NCI-H1694 (cell line): ENCODE results near the gene CNIH3.

Experiments
- DNase-seq: peaks from one replicate; lab custom pipeline; 2025; lab: John Stamatoyannopoulos, UW

Gene CNIH3

DNA sequence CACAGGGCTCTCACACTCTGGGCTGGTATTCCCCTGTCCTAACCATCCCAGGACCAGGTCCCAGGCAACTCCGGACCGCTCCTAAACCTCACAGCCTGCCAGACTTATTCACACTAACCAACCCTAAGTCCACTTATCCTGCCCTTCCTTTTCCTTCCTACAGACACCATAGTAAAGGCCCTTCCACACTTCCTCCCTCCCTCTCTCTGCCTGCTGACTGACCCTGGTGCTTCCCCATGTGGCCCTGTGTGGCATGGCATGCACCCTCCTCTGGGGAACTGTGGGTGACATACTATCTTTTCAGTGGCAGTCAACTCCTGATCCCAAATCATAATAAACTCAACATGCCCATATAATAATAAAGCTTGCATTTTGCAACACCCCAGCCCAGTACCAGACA is 158.3 kb downstream of the CNIH3 start:
- DNase-seq = no peak

DNA sequence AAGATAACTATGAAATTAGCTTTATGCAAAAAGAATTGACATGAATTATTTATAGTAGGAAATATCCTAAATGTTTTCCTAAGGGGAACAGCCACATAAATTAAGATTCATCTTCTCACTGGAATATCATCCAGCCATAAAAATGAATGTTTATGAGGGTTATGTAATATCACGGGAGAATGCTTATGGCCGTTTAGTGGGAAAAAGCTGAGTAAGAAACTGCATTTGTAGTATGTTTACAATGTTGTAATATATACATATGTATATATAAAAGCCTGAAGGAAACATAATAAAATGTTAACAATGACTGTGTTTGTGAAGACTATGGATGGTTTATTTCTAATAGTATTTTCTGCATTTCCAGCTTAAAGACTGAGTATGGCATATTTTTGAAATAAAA is 161.1 kb downstream of the CNIH3 start:
- DNase-seq = no peak

DNA sequence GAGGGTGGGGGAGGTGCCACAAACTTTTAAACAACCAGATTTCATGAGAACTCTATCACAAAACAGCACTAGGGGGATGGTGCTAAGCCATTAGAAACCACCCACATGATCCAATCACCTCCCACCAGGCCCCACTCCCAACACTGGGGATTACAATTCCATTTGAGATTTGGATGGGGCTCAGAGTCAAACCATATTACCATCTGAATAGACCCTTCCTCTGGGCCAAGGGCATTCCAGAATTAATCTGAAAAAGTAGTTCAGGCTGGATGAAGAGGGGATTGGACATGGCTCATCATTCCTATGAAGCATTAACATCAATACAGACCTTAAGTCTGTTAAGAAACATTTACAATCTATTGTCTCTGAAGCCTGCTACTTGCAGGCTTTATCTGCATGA is 163.4 kb downstream of the CNIH3 start:
- no peak for DNase-seq

DNA sequence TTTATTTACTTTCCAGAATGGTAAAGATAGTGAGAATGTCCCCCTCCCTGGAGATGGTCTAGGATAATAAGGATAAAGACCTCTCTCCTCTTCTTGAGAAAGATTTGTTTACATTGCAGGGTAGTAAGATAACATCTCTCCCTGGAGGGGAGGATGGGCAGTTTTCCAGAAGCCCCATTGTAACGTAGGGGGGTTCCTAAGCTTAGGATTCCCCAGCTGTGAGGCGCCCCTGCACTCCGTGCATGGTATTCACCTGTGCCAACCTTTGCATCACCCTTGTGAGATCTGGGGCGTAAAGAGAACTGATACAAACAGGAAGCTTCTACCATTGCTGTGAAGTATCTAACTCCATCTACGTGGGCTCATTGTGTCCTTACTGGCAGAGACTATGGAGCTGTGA is 164.6 kb downstream of the CNIH3 start:
- no peak for DNase-seq

DNA sequence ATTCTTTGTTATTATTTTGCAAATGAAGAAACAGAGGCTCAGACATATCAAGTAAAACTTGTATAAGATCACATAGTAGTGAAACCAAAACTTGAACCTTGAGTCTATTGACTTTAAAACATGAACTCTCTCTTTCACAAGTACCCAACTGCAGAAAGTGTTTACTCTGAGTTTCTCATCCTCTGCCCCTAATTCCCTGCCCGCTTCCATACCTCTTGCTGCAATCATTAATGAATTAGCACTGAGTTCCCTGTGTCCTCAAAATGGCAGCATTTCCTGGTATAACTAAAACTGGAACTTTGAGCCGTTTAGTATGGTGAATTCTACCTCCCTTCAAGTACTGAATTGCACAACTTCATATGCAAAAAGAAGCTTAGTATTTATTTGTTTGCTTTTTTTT is 165.7 kb downstream of the CNIH3 start:
- DNase-seq = no peak

DNA sequence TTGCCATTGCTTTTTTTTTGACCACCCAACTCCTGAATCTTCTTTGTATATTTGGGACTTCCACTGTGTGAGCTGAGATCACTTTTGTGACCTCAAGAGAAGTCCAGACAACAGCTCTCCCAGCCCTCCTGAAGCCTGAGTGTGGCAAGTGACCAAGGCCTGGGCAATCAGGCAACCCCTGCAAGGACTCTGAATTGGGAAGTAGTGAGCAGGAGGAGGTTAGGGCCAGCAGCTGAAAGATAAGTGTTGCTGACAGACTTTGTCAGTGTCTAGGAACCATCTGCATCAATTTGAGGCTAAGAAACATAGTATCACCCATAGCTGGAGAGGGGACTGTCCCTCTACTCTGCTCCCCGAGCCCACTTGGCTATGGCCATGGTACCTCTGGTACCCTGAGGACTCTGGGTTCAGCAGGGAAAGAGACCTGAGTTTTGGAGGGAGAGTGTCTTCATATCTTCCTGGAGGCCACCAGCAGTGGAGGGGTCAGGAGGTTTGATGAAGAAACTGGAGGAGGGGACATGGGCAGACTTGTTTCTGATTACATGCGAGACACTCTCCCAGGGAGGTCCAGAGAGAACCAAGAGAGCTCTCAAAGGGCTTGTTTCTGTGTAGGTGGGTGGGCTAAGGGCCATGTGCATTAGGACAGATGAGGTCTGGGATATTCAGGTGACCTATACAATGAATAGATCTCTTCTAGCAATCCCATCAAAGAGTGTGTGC is 166.3 kb downstream of the CNIH3 start:
- DNase-seq = no peak

DNA sequence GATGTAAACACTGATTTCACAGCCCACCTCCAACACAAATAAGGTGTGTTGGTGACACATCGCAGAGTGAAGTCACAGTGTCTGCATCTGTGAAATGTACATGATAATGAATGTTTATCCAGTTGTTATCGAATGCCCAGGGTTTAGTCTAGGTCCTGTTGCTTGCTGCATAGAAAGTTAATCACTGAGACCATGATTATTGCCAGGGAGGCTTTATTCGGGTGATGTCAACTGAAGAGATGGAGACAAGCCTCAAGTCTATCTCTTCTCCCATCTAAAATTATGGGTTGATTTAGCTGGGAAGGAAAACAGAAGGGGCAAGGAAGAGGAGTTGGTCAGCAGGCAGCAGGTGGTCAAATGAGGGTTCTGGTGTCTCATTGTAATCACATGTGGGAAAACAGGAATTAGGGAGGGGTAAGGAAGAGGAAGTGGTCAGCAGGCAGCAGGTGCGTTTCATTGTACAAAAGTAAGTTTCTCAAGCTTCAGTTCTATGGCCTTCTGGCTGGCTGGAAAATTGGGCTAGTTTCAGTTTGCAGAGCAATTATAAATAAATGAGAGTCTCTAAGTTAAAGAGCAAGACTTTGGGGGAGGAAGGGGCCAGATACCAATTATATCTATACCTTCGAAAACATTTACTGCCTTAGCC is 167.0 kb downstream of the CNIH3 start:
- DNase-seq = no peak

DNA sequence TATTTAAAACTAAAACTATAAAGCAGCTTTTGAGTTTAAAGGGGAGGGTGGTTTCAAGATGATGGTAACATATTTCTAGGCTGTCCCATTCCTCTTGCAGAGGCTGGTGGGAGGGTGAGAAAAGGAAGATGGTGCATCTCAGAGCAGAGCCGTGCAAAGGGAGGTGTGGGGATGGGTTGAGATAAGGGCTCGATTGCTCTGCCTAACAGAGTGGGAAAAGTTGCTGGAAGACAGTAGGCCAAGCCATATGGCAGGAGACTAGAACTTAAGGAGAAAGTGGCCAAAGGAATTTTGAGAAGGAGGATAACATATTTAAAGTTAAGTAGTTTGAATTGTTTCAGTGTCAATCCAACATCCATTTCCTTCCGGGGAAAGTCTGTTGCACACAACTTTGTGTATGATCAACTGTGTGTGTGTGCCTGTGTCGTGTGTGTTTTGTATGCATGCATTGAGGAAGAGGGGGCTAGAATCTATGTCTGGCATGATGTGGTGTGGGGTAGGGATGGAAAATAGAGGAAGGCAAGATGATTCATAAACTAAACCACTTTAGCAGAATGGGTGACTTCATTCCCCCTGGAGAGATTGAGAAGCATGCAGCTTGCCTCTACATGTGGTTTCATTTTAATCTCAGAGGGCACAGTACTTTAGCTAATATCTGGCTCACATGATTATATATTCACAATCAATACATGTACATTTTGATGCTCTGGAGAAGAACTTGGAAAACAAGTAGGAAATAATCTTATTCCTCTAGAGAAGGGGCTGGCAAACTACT is 168.3 kb downstream of the CNIH3 start:
- no peak for DNase-seq

DNA sequence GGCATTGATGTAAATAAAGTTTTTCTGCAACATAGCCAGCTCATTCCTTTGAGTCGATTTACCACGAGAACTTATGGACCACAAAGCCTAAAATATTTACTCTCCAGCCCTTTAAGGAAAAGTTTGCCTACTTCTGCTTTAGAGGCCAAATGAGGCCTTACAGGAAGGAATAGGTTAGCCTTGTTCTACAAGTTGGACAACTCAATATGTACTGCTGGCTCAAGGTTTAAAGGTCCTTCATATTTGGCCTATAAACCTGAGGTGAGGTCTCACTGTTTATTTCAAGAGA is 168.9 kb downstream of the CNIH3 start:
- no peak for DNase-seq

DNA sequence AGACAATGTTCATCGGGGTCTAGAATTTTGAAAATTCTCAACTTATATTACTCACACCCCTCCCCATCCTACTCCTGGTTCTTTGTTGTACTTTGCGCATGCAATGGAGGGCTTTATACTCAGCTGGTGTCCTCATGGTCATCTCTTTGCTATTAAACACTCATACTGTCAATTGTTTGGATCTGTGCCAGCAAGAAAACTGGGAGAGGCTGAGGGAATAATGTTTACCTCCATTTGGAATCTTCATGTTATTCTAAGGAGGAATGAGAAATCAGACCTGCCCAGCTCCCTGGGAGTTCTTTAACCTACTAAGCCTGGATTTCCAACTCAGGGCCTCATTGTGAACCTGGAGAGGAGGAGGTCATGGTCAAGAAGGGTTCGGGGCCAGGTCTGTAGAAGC is 169.5 kb downstream of the CNIH3 start:
- DNase-seq = no peak

DNA sequence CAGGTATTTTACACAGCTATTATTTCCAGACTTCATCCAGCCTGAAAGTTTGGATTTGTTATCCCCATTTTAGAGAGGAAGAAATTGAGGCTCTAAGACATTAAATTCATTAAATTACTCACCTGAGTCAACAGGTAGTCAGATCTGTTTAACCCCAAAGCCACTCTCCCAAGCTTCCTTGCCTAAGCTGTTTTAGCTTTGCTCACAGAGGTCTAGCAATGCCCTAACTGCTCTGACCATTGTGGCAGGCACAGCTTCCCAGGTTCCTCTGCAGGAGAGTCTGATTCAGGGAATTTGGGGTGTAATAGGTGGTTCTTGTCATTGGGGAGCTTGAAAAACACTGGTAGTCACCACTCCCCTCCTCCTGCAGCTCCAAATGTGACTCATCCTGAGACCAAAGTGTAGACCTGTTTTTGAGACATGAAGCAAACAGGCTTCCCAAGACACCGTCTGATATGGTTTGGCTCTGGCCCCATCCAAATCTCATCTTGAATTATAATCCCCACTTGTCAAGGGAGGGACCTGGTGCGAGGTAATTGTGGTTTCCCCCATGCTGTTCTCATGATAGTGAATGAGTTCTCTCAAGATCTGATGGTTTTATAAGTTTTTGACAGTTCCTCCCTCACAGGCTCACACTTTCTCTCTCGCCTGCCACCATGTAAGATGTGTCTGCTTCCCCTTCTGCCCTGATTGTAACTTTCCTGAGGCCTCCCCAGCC is 170.6 kb downstream of the CNIH3 start:
- no peak for DNase-seq

DNA sequence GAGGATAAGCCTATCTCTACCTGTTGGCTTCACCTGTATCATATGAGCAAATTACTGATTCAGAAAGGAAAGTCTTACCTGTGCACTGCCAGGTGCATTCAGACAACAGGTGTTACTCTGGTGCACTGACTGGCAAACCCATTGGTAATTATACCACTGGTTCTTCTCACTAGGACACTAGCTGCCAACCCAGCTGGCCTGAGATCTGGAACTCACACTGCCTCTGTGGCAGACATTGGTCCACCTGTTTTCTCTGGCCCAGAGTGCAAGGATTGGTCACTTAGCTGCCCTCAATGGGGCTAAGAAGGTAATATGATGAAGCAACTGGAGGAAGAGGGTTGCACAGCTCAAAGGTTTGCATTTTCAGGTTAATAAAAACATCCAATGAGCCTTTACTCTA is 173.2 kb downstream of the CNIH3 start:
- no peak for DNase-seq
